Retinal pigment epithelial cell (primary cell): ENCODE results near the gene UNC119.

Source experiments
- DNase-seq: peaks from one replicate; pipeline ENCODE4 v3.0.0-alpha.2; 2010; ENCODE audit warnings: low read depth
- H3K4me3 ChIP-seq: 2 replicates; pipeline ENCODE4 v1.5.1; 2011; ENCODE audit warnings: mild to moderate bottlenecking, low read length, control low read depth, moderate library complexity
- TF ChIP-seq, protein P1 (sequence below): conservative IDR thresholded peaks from 2 replicates; pipeline ENCODE4 v1.5.1; 2011; ENCODE audit warnings: low read depth, low read length, control low read depth, inconsistent platforms

Gene UNC119

DNA sequence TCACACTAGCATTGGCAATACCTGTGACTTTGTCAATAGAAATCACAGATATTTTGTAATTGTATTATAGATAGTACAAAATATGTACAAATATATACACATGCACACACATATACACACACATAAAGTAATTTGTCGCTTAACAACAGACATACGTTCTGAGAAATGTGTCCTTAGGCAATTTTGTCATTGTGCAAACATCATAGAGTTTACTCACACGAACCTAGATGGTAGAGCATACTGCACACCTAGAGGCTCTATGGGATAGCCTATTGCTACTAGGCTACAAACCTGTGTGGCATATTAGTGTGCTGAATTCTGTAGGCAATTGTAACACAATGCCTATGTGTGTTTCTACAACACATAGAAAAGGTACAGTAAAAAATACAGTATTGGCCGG is 11.0 kb downstream of the UNC119 start:
- no peak overlapping the region for H3K4me3 ChIP-seq
- DNase-seq, result no peak
- TF ChIP-seq, protein P1, sequence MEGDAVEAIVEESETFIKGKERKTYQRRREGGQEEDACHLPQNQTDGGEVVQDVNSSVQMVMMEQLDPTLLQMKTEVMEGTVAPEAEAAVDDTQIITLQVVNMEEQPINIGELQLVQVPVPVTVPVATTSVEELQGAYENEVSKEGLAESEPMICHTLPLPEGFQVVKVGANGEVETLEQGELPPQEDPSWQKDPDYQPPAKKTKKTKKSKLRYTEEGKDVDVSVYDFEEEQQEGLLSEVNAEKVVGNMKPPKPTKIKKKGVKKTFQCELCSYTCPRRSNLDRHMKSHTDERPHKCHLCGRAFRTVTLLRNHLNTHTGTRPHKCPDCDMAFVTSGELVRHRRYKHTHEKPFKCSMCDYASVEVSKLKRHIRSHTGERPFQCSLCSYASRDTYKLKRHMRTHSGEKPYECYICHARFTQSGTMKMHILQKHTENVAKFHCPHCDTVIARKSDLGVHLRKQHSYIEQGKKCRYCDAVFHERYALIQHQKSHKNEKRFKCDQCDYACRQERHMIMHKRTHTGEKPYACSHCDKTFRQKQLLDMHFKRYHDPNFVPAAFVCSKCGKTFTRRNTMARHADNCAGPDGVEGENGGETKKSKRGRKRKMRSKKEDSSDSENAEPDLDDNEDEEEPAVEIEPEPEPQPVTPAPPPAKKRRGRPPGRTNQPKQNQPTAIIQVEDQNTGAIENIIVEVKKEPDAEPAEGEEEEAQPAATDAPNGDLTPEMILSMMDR, result no peak

DNA sequence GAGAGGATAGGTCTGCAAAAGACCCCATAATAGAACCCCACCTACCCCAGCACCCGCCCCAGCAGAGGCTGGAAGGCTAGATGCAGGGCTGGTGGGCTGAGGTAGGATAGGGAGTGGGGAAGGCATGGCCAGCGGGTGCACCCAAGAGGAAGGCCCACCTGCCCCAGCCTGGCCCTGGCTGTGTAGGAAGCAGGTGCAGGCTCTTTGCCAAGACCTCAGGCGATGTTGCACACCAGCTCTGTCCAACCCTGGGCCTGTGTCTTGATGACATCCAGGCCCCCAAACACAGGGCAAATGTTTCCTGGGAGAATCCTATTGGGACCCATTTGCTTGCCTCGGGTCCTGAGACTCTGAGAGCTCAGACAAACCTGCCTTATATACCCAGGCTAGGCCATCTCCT is 12.2 kb downstream of the UNC119 start:
- no peak overlapping the region for H3K4me3 ChIP-seq
- DNase-seq, result no peak
- TF ChIP-seq, protein P1, result no peak

DNA sequence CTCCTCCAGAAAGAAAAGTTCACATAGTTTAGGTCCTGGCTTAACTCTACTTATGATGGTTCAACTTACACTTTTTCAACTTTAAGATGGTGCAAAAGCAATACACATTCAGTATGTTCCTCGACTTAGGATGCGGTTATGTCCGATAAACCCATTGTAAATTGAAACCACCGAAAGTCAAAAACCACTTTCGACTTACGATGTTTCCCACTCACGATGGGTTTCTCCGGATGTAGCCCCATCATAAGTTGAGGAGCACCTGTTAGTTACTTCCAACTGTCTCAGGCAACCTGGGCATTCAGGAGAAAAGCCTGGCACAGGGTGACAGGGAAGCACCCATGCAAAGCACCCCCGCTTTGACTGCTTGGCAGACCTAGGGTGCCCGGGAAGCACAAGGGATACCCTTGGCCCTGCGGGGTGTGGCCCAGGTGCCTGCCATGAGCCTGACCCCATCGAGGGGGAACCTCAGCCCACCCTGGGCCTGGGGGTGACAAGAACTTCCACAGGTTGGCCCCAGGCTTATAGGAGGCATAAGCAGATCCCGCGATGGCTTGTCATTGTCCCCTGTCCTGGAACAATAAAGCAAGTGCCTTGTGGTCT is 14.0 kb downstream of the UNC119 start:
- TF ChIP-seq, protein P1, result no peak
- DNase-seq, result no peak
- H3K4me3 ChIP-seq, result no peak overlapping the region

DNA sequence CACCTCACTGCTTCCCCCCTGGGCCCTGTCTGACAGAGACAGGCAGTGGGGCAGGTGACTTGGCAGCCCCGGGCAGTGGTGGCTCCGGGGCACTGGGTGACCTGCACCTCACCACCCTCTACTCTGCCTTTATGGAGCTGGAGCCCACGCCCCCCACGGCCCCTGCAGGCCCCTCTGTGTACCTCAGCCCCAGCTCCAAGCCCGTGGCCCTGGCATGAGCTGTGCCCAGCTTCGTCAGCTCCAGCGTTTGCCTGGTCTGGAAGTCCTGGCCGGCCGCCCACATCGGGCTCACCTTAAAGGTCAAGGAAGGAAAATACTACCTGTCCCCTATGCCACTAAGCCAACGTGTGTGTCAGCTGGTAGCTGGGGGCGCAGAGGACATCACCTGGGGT is 15.2 kb downstream of the UNC119 start:
- TF ChIP-seq, protein P1, result no peak
- H3K4me3 ChIP-seq, result no peak overlapping the region
- no peak for DNase-seq

DNA sequence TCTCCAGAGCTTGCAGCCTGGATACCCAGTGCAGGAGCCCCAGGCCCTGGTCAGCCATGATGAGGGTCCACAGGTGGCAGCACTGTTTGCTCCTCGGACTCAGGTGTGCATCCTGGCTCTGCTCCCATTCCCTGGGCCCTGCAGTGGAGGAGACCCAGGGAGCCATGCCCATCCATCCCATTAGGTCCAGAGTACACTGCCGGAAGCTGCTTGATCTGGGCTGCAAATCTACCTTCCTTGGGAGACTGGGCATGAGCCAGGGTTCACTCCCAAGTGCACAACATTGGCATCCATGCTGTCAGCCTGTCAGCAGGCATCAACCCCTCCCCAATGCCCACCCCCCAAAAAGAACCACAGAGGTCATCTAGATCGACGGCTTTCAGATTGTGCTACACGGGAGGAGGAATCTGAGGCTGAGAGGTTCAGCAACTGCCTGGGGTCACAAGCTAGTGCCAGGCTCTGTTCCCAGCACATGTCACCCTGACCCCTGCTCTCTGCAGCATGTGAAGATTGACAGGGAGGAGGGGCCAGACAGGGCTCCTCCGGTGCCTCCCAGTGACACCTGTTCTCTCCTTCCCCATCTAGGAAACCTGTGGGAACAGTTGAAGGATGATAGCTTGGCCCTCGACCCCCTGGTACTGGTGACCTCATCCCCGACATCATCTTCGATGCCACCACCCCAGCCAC is 15.7 kb downstream of the UNC119 start:
- no peak for DNase-seq
- TF ChIP-seq, protein P1, result no peak
- no peak overlapping the region for H3K4me3 ChIP-seq

DNA sequence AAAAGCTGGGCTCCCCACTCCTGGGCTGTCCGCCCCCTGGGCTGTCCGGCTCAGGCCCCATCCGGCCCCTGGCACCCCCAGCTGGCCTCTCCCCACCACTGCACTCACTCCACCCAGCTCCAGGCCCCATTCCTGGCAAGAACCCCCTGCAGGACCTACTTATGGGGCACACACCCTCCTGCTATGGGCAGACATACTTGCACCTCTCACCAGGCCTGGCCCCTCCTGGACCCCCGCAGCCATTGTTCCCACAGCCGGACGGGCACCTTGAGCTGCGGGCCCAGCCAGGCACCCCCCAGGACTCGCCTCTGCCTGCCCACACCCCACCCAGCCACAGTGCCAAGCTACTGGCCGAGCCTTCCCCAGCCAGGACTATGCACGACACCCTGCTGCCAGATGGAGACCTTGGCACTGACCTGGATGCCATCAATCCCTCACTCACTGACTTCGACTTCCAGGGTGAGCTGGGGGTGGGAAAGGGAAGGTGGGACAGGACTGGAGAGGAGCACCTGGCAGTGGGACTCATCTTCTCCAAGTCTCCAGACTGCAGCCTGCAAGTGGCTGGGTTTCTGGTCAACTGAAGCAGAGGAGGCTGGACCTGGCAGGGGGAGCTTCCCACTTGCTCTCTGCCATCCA is 17.6 kb downstream of the UNC119 start:
- no peak overlapping the region for H3K4me3 ChIP-seq
- TF ChIP-seq, protein P1, result no peak
- no peak for DNase-seq
